Esophagus squamous epithelium (tissue), 5 donors: ENCODE measurements around the gene ILKAP. TPM values are rescaled to one million over a fixed set of nuclear protein-coding genes. Genes with fewer than 3 reads are reported as not detected.

Experiments used
- DNase-seq: peaks from one replicate; lab custom pipeline; 2025; lab: John Stamatoyannopoulos, UW
- H3K27ac ChIP-seq, 4 donors: fragments of 200-600 bp; sonication (generic); one replicate each; pipeline ENCODE4 v1.5.1; 2016 to 2019; ENCODE audit warnings: mild to moderate bottlenecking in 1 of 4
- H3K27me3 ChIP-seq, 4 donors: fragments of 200-600 bp; sonication (generic); 1 replicate in 3 of 4; 2 replicates in 1 of 4; pipeline versions ENCODE4 v1.5.1 to v1.6.0; 2017 to 2021; ENCODE audit warnings: antibody characterized with exemption in 1 of 4
- H3K36me3 ChIP-seq, 3 donors: fragments of 200-600 bp; sonication (generic); one replicate each; pipeline ENCODE4 v1.5.1; 2016 to 2019
- H3K4me1 ChIP-seq, 3 donors: fragments of 200-600 bp; sonication (generic); one replicate each; pipeline ENCODE4 v1.5.1; 2017 to 2019
- H3K4me3 ChIP-seq, 4 donors: fragments of 200-600 bp; sonication (generic); 1 replicate in 3 of 4; 2 replicates in 1 of 4; pipeline ENCODE4 v1.5.1; 2016 to 2019; ENCODE audit warnings: mild to moderate bottlenecking in 2 of 4, moderate library complexity in 1 of 4
- H3K9me3 ChIP-seq, 3 donors: fragments of 200-600 bp; sonication (generic); one replicate each; pipeline ENCODE4 v1.5.1; 2016 to 2019
- POLR2A ChIP-seq, 4 donors: fragments of 450-650 bp; IDR thresholded peaks; one replicate each; pipeline ENCODE4 v1.6.1; 2017; ENCODE audit warnings: antibody characterized with exemption in 4 of 4, mild to moderate bottlenecking in 4 of 4, moderate library complexity in 3 of 4
- WGBS, 2 donors: methylation state at CpG; one replicate each; pipeline ENCODE4 v1.1.5; 2018; 5-methylcytosine and 5-hydroxymethylcytosine counted together
- intact Hi-C: fragments of 100-400 bp; cut with DNase I; formaldehyde crosslinking; loops from one replicate; pipeline ENCODE4 v1.15.0; 2022
- total RNA-seq, 4 donors: library from RNA; depleted of rRNA; stranded (reverse); fragments of >200 nt; gene quantifications; one replicate each; pipeline ENCODE4 v1.1.0, GENCODE V29; 2016
- TF ChIP-seq, protein P1 (sequence below), 6 experiments: fragments of 450-650 bp in 4 of 6; fragments of 200-600 bp in 2 of 6; sonication (generic) in 2 of 6; IDR thresholded peaks; one replicate each; pipeline ENCODE4 v1.5.1; 2016 to 2019; ENCODE audit warnings: antibody characterized with exemption in 6 of 6, mild to moderate bottlenecking in 4 of 6, moderate library complexity in 4 of 6
- donor health status: DM: yes; HTN: yes; CAD: no.

The ILKAP gene
- total RNA-seq, 4 donors from 2014 or later: 13.3 to 38.3 (median 20.7) TPM

DNA sequence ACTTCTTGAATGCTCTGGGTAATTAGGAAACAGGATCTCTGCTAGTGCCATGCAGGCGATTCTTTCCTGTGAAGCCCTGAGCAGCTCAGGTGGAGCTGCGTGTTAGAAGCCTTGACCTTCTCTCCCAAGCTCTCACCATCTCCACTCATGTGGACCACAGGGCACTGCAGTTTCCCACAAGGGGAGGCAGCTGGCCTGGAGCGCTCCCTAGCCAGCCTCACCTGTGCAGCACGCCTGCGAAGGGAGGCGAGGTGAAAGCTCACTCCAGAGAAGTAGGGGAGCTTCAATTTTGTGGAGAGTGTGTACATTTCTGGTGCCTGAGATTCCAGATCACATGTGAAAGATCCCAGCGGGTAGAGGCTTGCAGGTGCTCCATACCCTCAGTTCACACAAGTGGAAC, 47.4 kb upstream of the ILKAP start:
- H3K36me3 ChIP-seq: peaks cover 23 to 100% (median 43%) of the 10 kb centered on the region in 3 donors
- no peak overlapping the region for H3K27ac ChIP-seq
- H3K9me3 ChIP-seq: no peaks in the 10 kb centered on the region
- TF ChIP-seq, protein P1, sequence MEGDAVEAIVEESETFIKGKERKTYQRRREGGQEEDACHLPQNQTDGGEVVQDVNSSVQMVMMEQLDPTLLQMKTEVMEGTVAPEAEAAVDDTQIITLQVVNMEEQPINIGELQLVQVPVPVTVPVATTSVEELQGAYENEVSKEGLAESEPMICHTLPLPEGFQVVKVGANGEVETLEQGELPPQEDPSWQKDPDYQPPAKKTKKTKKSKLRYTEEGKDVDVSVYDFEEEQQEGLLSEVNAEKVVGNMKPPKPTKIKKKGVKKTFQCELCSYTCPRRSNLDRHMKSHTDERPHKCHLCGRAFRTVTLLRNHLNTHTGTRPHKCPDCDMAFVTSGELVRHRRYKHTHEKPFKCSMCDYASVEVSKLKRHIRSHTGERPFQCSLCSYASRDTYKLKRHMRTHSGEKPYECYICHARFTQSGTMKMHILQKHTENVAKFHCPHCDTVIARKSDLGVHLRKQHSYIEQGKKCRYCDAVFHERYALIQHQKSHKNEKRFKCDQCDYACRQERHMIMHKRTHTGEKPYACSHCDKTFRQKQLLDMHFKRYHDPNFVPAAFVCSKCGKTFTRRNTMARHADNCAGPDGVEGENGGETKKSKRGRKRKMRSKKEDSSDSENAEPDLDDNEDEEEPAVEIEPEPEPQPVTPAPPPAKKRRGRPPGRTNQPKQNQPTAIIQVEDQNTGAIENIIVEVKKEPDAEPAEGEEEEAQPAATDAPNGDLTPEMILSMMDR (IDR thresholded peaks at IDR 0.05): no peak
- no peak for TF ChIP-seq POLR2A (IDR thresholded peaks at IDR 0.05)
- no peaks in the 10 kb centered on the region for H3K4me1 ChIP-seq
- intact Hi-C loops: no loop called here
- no peak for DNase-seq
- 93 to 94% methylated on average over 2 to 3 of the region's 7 CpGs for WGBS, 2 donors
- H3K4me3 ChIP-seq: no peak overlapping the region
- no peaks in the 10 kb centered on the region for H3K27me3 ChIP-seq

DNA sequence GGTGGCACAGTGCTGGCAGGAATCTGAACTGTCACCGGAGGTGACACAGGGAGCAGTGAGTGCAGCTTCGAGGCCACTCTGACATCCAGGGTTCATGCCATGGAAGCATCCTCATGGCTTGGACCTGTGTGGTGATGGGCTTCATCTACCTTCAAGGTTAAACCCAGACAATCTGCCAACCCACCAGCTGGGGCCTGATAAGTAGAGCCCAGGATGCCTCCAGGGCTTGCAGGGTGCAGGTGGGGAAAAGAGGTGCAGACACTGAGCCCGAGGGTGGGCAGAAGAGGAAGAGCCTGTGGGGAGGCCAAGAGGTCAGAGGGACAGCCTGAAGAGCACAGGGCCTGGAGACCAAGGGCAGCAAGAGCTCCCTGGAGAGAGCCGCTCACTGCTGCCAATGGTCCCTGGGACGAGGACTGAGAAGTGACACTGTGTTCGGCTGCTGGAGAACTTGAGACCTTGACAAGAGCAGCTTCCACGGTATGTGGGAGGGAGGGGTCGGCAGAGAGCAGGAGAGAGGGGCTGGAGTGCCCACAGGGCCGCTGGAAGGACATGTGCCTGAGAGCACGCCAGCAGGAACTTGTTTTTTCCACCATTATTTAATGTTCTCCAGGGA, 44.5 kb upstream of the ILKAP start:
- Histone ChIP-seq H3K36me3 (peaks cover 7 to 98% (median 23%) of the 10 kb centered on the region in 3 donors), H3K4me1 (peaks cover 0 to 6% (median 1%) of the 10 kb centered on the region in 3 donors), H3K4me3 (no peak overlapping the region), H3K27ac (no peak overlapping the region), H3K9me3 (no peaks in the 10 kb centered on the region), H3K27me3 (no peaks in the 10 kb centered on the region)
- intact Hi-C loops: no loop called here
- TF ChIP-seq, protein P1 (IDR thresholded peaks at IDR 0.05): no peak
- TF ChIP-seq POLR2A (IDR thresholded peaks at IDR 0.05): no peak
- WGBS, 2 donors: 79 to 93% methylated on average over 8 of the region's 10 CpGs
- no peak for DNase-seq

DNA sequence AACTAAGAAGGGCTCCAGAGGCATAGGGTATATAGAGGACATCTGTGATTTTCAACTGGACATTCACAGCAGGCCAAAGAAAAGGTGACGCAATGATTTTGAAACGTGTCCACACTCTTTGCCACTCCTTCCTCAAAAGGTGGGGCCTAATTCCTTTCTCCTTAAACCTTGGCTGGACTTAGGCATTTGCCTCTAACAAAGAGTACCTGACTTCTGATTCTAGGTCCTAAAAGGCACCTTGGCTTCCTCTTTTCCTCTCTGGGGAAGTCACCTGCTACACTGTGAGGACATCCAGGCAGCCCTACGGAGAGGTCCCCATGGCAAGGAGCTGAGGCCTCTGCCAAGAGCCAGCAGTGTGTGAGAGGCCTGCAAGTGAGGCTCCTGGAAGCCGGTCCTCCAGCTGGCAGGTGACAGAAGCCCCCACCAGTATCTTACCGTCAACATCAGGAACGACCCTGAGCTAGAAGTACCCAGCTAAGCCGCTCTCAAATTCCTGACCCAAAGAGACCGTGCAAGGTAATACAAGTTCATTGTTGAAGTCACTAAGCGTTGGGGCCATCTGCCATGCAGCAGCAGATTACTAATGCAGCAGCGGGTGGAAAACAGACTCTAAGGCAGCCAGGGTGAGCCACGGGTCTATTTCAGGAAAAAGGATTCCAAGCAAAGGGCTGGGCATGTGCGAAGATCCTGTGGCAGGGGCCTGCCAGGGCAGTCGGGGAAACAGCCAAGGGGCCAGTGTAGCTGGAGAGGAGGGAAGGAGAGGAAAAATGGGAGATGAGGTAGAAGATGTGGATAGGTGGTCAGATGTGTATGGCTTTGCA, 43.7 kb upstream of the ILKAP start:
- H3K4me1 ChIP-seq: peaks cover 0 to 12% (median 7%) of the 10 kb centered on the region in 3 donors
- no peaks in the 10 kb centered on the region for H3K9me3 ChIP-seq
- no peaks in the 10 kb centered on the region for H3K27me3 ChIP-seq
- H3K36me3 ChIP-seq: peaks cover 4 to 90% (median 19%) of the 10 kb centered on the region in 3 donors
- H3K4me3 ChIP-seq: no peak overlapping the region
- intact Hi-C loops: no loop called here
- H3K27ac ChIP-seq: no peak overlapping the region
- DNase-seq: no peak
- TF ChIP-seq, protein P1 (IDR thresholded peaks at IDR 0.05): no peak
- no peak for TF ChIP-seq POLR2A (IDR thresholded peaks at IDR 0.05)
- WGBS, 2 donors: 82 to 83% methylated on average over 11 to 12 of the region's 13 CpGs

DNA sequence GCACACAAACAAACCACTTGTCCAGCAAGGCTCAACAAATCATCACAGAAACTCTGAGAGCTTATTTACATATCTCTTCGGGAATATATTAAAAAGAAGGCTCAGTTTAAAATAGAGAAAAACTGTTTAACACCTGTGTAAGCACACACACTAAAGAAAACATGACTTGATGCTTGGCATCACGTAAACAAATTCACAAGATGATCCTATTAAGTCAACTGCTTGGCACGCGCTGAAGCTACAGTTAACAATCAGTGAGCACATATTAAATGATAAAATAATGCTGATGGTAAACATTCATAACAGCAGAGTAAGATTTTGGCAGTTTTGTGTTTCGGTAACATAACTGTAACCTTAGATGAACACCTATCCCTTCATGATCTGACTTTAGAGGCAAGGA, 40.7 kb upstream of the ILKAP start:
- H3K36me3 ChIP-seq: peaks cover 0 to 60% (median 4%) of the 10 kb centered on the region in 3 donors
- 87 to 93% methylated on average over 5 of the region's 5 CpGs for WGBS, 2 donors
- H3K27me3 ChIP-seq: peaks cover 0 to 20% (median 0%) of the 10 kb centered on the region in 4 donors
- intact Hi-C loops: no loop called here
- peaks cover 15 to 36% (median 18%) of the 10 kb centered on the region in 3 donors for H3K4me1 ChIP-seq
- H3K9me3 ChIP-seq: no peaks in the 10 kb centered on the region
- H3K27ac ChIP-seq: no peak overlapping the region
- no peak overlapping the region for H3K4me3 ChIP-seq
- TF ChIP-seq, protein P1 (IDR thresholded peaks at IDR 0.05): no peak
- no peak for TF ChIP-seq POLR2A (IDR thresholded peaks at IDR 0.05)
- no peak for DNase-seq
